ENCODE measurements around the gene ST6GALNAC5.

ST6GALNAC5 gene

GRCh38 chr1:77100875-77101274 lies 233.6 kb downstream of the ST6GALNAC5 start:
- FAIRE-seq (no peak), DNase-seq (ENCODE audit: low spot score) (no peak)

GRCh38 chr1:77103486-77103885 lies 236.2 kb downstream of the ST6GALNAC5 start:
- DNase-seq (ENCODE audit: low spot score) (no peak), FAIRE-seq (no peak)

- DNase-seq (ENCODE audit: low spot score): no peak
- no peak for FAIRE-seq
These were observed 237.4 kb downstream of the ST6GALNAC5 start for GRCh38 chr1:77104672-77105071.
